Fibroblast of pulmonary artery (primary cell): ENCODE data around the gene HEXD.

ENCODE experiments used
- DNase-seq: peaks from one replicate; pipeline ENCODE4 v3.0.0-alpha.2; 2010; ENCODE audit warnings: low read depth
- H3K4me3 ChIP-seq: replicated peaks from 2 replicates; pipeline ENCODE4 v1.5.1; 2011; ENCODE audit warnings: low read depth, mild to moderate bottlenecking, control low read depth, low read length, moderate library complexity
- CTCF ChIP-seq: IDR thresholded peaks from 2 replicates; pipeline ENCODE4 v1.5.1; 2011; ENCODE audit warnings: mild to moderate bottlenecking, control low read depth, low read length, inconsistent platforms; ENCODE audit errors: missing control alignments

The HEXD gene

GRCh38 chr17:82388922-82389283, 29.2 kb upstream of the HEXD start:
- no peak for DNase-seq
- no peak for TF ChIP-seq CTCF
- no peak overlapping the region for H3K4me3 ChIP-seq

GRCh38 chr17:82389379-82389778, 28.8 kb upstream of the HEXD start:
- DNase-seq: no peak
- no peak overlapping the region for H3K4me3 ChIP-seq
- TF ChIP-seq CTCF: no peak

GRCh38 chr17:82390015-82390859, 27.9 kb upstream of the HEXD start:
- no peak for TF ChIP-seq CTCF
- DNase-seq: no peak
- no peak overlapping the region for H3K4me3 ChIP-seq

GRCh38 chr17:82390860-82391435, 27.2 kb upstream of the HEXD start:
- no peak for DNase-seq
- H3K4me3 ChIP-seq: no peak overlapping the region
- TF ChIP-seq CTCF: no peak

GRCh38 chr17:82391496-82392066, 26.6 kb upstream of the HEXD start:
- H3K4me3 ChIP-seq: no peak overlapping the region
- DNase-seq: no peak
- TF ChIP-seq CTCF: no peak

GRCh38 chr17:82392209-82392920, 25.8 kb upstream of the HEXD start:
- no peak overlapping the region for H3K4me3 ChIP-seq
- no peak for DNase-seq
- TF ChIP-seq CTCF: no peak
